Liver (tissue), 9 donors: ENCODE measurements around the gene GSTM1. TPM values are rescaled to one million over a fixed set of nuclear protein-coding genes. Genes with fewer than 3 reads are reported as not detected.

ENCODE experiments used
- DNase-seq: peaks from one replicate; pipeline ENCODE4 v3.0.0-alpha.2; 2017; ENCODE audit warnings: low spot score
- H3K27ac ChIP-seq, 2 donors: one replicate each; pipeline ENCODE4 v1.7.0; 2013; ENCODE audit warnings: inconsistent platforms in 2 of 2, low read length in 2 of 2, control low read depth in 1 of 2, low read depth in 1 of 2, mild to moderate bottlenecking in 1 of 2
- H3K27me3 ChIP-seq, 4 donors: one replicate each; pipeline versions ENCODE4 v1.6.1 to v1.7.0; 2013; ENCODE audit warnings: low read length in 3 of 4, inconsistent platforms in 1 of 4, mild to moderate bottlenecking in 1 of 4, moderate library complexity in 1 of 4; ENCODE audit not compliant: control insufficient read depth in 4 of 4, insufficient read depth in 4 of 4
- H3K36me3 ChIP-seq, 4 donors: one replicate each; pipeline versions ENCODE4 v1.6.1 to v1.7.0; 2013; ENCODE audit warnings: low read length in 3 of 4, mild to moderate bottlenecking in 3 of 4, low read depth in 1 of 4, moderate library complexity in 1 of 4; ENCODE audit not compliant: control insufficient read depth in 4 of 4, insufficient read depth in 3 of 4
- H3K4me1 ChIP-seq, 4 donors: one replicate each; pipeline versions ENCODE4 v1.6.1 to v1.7.0; 2013; ENCODE audit warnings: low read length in 3 of 4, mild to moderate bottlenecking in 3 of 4, moderate library complexity in 1 of 4; ENCODE audit not compliant: control insufficient read depth in 4 of 4, insufficient read depth in 4 of 4
- H3K4me3 ChIP-seq, 3 donors: one replicate each; pipeline versions ENCODE4 v1.6.1 to v1.7.0; 2013; ENCODE audit warnings: low read length in 3 of 3, control low read depth in 1 of 3, low read depth in 1 of 3, mild to moderate bottlenecking in 1 of 3
- H3K9ac ChIP-seq, 2 donors: one replicate each; pipeline ENCODE4 v1.7.0; 2013; ENCODE audit warnings: low read length in 2 of 2, mild to moderate bottlenecking in 2 of 2, moderate library complexity in 2 of 2, control low read depth in 1 of 2, low read depth in 1 of 2
- H3K9me3 ChIP-seq, 4 donors: one replicate each; pipeline versions ENCODE4 v1.6.1 to v1.7.0; 2013; ENCODE audit warnings: low read length in 3 of 4; ENCODE audit not compliant: control insufficient read depth in 4 of 4
- ATF3 ChIP-seq: IDR thresholded peaks from 2 replicates; pipeline ENCODE4 v1.6.1; 2016; ENCODE audit warnings: antibody characterized with exemption
- EGR1 ChIP-seq, 2 donors: IDR thresholded peaks; 2 replicates each; pipeline ENCODE4 v1.6.1; 2016 to 2018; ENCODE audit warnings: antibody characterized with exemption in 2 of 2, low read depth in 2 of 2
- FOXA1 ChIP-seq: IDR thresholded peaks from 2 replicates; pipeline ENCODE4 v1.6.1; 2016; ENCODE audit warnings: antibody characterized with exemption
- GABPA ChIP-seq, 2 donors: IDR thresholded peaks in 1 of 2; conservative IDR thresholded peaks in 1 of 2; 2 replicates each; pipeline ENCODE4 v1.6.1; 2016; ENCODE audit warnings: antibody characterized with exemption in 2 of 2, mild to moderate bottlenecking in 1 of 2, moderate library complexity in 1 of 2
- HNF4G ChIP-seq: IDR thresholded peaks from 2 replicates; pipeline ENCODE4 v1.6.1; 2016; ENCODE audit warnings: antibody characterized with exemption
- JUND ChIP-seq, 2 donors: IDR thresholded peaks; 2 replicates each; pipeline ENCODE4 v1.6.1; 2016; ENCODE audit warnings: antibody characterized with exemption in 2 of 2
- MAX ChIP-seq: IDR thresholded peaks from 2 replicates; pipeline ENCODE4 v1.6.1; 2016; ENCODE audit warnings: antibody characterized with exemption
- NR2F2 ChIP-seq: IDR thresholded peaks from 2 replicates; pipeline ENCODE4 v1.6.1; 2016; ENCODE audit warnings: antibody characterized with exemption
- RAD21 ChIP-seq, 2 donors: IDR thresholded peaks; 2 replicates each; pipeline ENCODE4 v1.6.1; 2016; ENCODE audit warnings: antibody characterized with exemption in 2 of 2, mild to moderate bottlenecking in 2 of 2
- REST ChIP-seq: IDR thresholded peaks from 2 replicates; pipeline ENCODE4 v1.6.1; 2016; ENCODE audit warnings: antibody characterized with exemption, mild to moderate bottlenecking
- RXRA ChIP-seq, 2 donors: IDR thresholded peaks; 2 replicates each; pipeline ENCODE4 v1.6.1; 2017 to 2018; ENCODE audit warnings: antibody characterized with exemption in 2 of 2, mild to moderate bottlenecking in 1 of 2
- YY1 ChIP-seq: IDR thresholded peaks from 2 replicates; pipeline ENCODE4 v1.6.1; 2016; ENCODE audit warnings: antibody characterized with exemption, mild to moderate bottlenecking
- WGBS: extraction: QIAGEN DNeasy Blood & Tissue Kit; methylation state at CpG from one replicate; pipeline ENCODE4 v1.1.7; 2013; 5-methylcytosine and 5-hydroxymethylcytosine counted together
- polyA plus RNA-seq, 2 donors: library from polyadenylated mRNA; stranded (reverse) in 1 of 2; unstranded in 1 of 2; fragments of 200-250 nt in 1 of 2; fragments of >200 nt in 1 of 2; fragmentation: Nextera tagmentation in 1 of 2; extraction: Ambion mirVana in 1 of 2; gene quantifications; one replicate each; pipeline versions ENCODE4 v1.2.1 to v1.2.3, GENCODE V29; 2013 to 2015
- total RNA-seq, 2 donors: library from RNA; depleted of rRNA; stranded (reverse); fragments of >200 nt; gene quantifications; one replicate each; pipeline ENCODE4 v1.2.3, GENCODE V29; 2014
- donor health status: healthy.
- donor health status: healthy.
- donor health status: healthy.
- donor health status: healthy.
- donor health status: healthy.

GSTM1 gene
- total and polyA plus RNA-seq, 4 donors: 14.7 to 341 (median 247) TPM

- TF ChIP-seq MAX (no peak), NR2F2 (no peak), HNF4G (no peak)
Measured at GRCh38 chr1:109640285-109640865, 47.2 kb upstream of the GSTM1 start (continued).

DNA sequence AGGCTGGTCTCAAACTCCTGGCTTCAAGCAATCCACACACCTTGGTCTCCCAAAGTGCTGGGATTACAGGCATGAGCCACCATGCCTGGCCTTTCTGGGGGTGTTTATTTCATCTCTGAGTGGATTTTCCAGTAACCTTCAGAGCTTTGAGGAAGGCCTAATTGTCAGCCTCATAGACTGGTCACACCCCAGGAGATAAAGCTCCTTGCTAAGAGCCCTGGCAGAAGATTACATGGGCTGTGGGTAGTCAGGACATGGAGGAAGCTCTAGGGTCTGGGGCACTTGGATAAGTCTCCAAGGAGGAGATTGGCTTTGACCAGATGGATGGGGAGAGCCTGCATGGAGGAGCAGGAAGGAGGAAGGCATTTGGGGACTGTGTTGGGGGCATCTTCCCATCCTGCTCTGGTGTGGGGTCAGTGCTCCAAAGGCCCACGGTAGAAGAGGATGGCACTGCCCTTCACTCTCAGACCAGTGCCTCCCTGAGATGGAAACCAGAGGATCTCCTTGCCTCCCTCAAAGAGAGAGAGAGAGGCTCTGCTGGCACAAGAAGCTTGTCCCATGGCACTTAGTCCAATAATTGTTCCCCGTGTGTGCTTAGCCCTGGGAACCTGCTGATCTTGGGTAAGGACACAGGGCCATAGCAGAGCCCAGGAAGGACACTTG, 46.4 kb upstream of the GSTM1 start:
- TF ChIP-seq EGR1 (IDR thresholded peaks at IDR 0.05; ENCODE audit: low read depth in 2 of 2): no peak
- no peak for TF ChIP-seq YY1
- no peak for TF ChIP-seq FOXA1
- no peak for TF ChIP-seq RAD21 (IDR thresholded peaks at IDR 0.05)
- TF ChIP-seq JUND (IDR thresholded peaks at IDR 0.05): no peak
- Histone ChIP-seq H3K27ac (no peak overlapping the region), H3K4me3 (no peak overlapping the region), H3K9me3 (no peaks in the 10 kb centered on the region), H3K36me3 (no peaks in the 10 kb centered on the region), H3K9ac (no peak overlapping the region), H3K4me1 (peaks cover 4 to 7% (median 5%) of the 10 kb centered on the region in 4 donors), H3K27me3 (no peaks in the 10 kb centered on the region)
- WGBS: 80% methylated on average over 2 of the region's 2 CpGs
- no peak for DNase-seq

DNA sequence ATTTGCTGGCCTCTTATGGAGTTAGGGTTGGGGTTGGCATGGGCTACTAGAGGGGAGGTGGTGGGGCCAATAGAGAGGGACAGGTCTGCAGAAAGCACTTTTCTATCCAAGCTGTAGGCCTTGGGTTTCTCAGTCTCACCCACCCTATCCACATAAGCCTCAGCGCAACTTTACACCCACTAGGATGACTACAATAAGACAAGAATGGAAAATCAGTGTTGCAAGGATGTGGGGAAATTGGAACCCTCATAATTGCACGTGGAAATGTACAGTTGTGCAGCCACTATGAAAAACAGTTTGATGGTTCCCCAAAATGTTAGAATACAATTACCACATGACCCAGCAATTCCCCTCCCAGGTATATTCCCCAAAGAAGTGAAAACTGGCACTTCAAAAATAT, 45.8 kb upstream of the GSTM1 start:
- H3K27ac ChIP-seq: no peak overlapping the region
- H3K27me3 ChIP-seq: no peaks in the 10 kb centered on the region
- DNase-seq: no peak
- H3K4me1 ChIP-seq: peaks cover 0 to 7% (median under 1%) of the 10 kb centered on the region in 4 donors
- H3K9ac ChIP-seq: no peak overlapping the region
- H3K36me3 ChIP-seq: no peaks in the 10 kb centered on the region
- no peak for TF ChIP-seq GABPA (IDR thresholded peaks at IDR 0.05 in 1 of 2, conservative IDR thresholded peaks at IDR 0.05 in 1 of 2)
- no peak for TF ChIP-seq REST
- no peak for TF ChIP-seq ATF3
- no peak for TF ChIP-seq RXRA (IDR thresholded peaks at IDR 0.05)
- TF ChIP-seq EGR1 (IDR thresholded peaks at IDR 0.05; ENCODE audit: low read depth in 2 of 2): no peak
- no peak for TF ChIP-seq MAX
- no peak overlapping the region for H3K4me3 ChIP-seq
- 84% methylated on average over 2 of the region's 2 CpGs for WGBS
- H3K9me3 ChIP-seq: no peaks in the 10 kb centered on the region
